ENCODE results near the gene SPECC1L. TPM values are rescaled to one million over a fixed set of nuclear protein-coding genes. Genes with fewer than 3 reads are reported as not detected.

The SPECC1L gene
- total RNA-seq, 1 donor from 2014 or later = 123 TPM

- Mint-ChIP-seq H3K4me3 (no peak overlapping the region), H3K27ac (ENCODE audit: unreplicated experiment) (no peak overlapping the region)
These were observed 57.2 kb downstream of the SPECC1L start for GRCh38 chr22:24327832-24328231.

GRCh38 chr22:24329453-24329852, 58.8 kb downstream of the SPECC1L start:
- Mint-ChIP-seq H3K9me3 (no peaks in the 10 kb centered on the region), H3K4me3 (no peak overlapping the region), H3K27me3 (ENCODE audit: low read depth) (no peaks in the 10 kb centered on the region), H3K27ac (ENCODE audit: unreplicated experiment) (no peak overlapping the region), H3K4me1 (no peaks in the 10 kb centered on the region), H3K36me3 (ENCODE audit: low read depth) (peaks cover 6% of the 10 kb centered on the region)
- DNase-seq (ENCODE audit: low read depth, low spot score) = no peak
- no peak for TF ChIP-seq CTCF (conservative IDR thresholded peaks at IDR 0.05)

More at GRCh38 chr22:24327832-24328231, 57.2 kb downstream of the SPECC1L start:
- no peak for DNase-seq (ENCODE audit: low read depth, low spot score)
- H3K27me3 Mint-ChIP-seq (ENCODE audit: low read depth) = no peaks in the 10 kb centered on the region
- TF ChIP-seq CTCF (conservative IDR thresholded peaks at IDR 0.05) = no peak
- peaks cover 6% of the 10 kb centered on the region for H3K36me3 Mint-ChIP-seq (ENCODE audit: low read depth)
- H3K9me3 Mint-ChIP-seq = no peaks in the 10 kb centered on the region
- H3K4me1 Mint-ChIP-seq = no peaks in the 10 kb centered on the region

- no peak overlapping the region for H3K27ac Mint-ChIP-seq (ENCODE audit: unreplicated experiment)
- H3K36me3 Mint-ChIP-seq (ENCODE audit: low read depth) = peaks cover 10% of the 10 kb centered on the region
These were observed 60.0 kb downstream of the SPECC1L start for GRCh38 chr22:24330636-24331035.

GRCh38 chr22:24331468-24332440, 61.1 kb downstream of the SPECC1L start:
- no peak overlapping the region for H3K4me3 Mint-ChIP-seq
- no peak overlapping the region for H3K27ac Mint-ChIP-seq (ENCODE audit: unreplicated experiment)
- H3K9me3 Mint-ChIP-seq = no peaks in the 10 kb centered on the region
- H3K27me3 Mint-ChIP-seq (ENCODE audit: low read depth) = no peaks in the 10 kb centered on the region
- no peak for DNase-seq (ENCODE audit: low read depth, low spot score)
- peaks cover 10% of the 10 kb centered on the region for H3K36me3 Mint-ChIP-seq (ENCODE audit: low read depth)
- H3K4me1 Mint-ChIP-seq = no peaks in the 10 kb centered on the region
- no peak for TF ChIP-seq CTCF (conservative IDR thresholded peaks at IDR 0.05)

More at GRCh38 chr22:24330636-24331035, 60.0 kb downstream of the SPECC1L start:
- Mint-ChIP-seq H3K4me1 (no peaks in the 10 kb centered on the region), H3K9me3 (no peaks in the 10 kb centered on the region), H3K27me3 (ENCODE audit: low read depth) (no peaks in the 10 kb centered on the region), H3K4me3 (no peak overlapping the region)
- TF ChIP-seq CTCF (conservative IDR thresholded peaks at IDR 0.05) = no peak
- no peak for DNase-seq (ENCODE audit: low read depth, low spot score)

GRCh38 chr22:24333301-24333700, 62.7 kb downstream of the SPECC1L start:
- TF ChIP-seq CTCF (conservative IDR thresholded peaks at IDR 0.05) = no peak
- Mint-ChIP-seq H3K9me3 (no peaks in the 10 kb centered on the region), H3K27ac (ENCODE audit: unreplicated experiment) (no peak overlapping the region), H3K27me3 (ENCODE audit: low read depth) (no peaks in the 10 kb centered on the region), H3K4me1 (no peaks in the 10 kb centered on the region), H3K36me3 (ENCODE audit: low read depth) (peaks cover 10% of the 10 kb centered on the region), H3K4me3 (no peak overlapping the region)
- no peak for DNase-seq (ENCODE audit: low read depth, low spot score)

Data from neural crest cell (in vitro differentiated cells).